HG03432 (cell line): ENCODE results near the gene ZNF675.
A peak's percentile ranks its signal among the peaks of the same experiment; 100 is the strongest.
"Not testable (repeated sequence)": the region's sequence is repeated elsewhere in the genome, so short reads cannot be mapped to it uniquely, and the experiment has no call there.

Source experiments
- ATAC-seq: cut with Tn5 transposase; IDR thresholded peaks from one replicate; pipeline ENCODE4 v1.9.1; 2021; ENCODE audit warnings: mild to moderate bottlenecking, moderate library complexity; ENCODE audit not compliant: unreplicated experiment

Gene ZNF675

DNA sequence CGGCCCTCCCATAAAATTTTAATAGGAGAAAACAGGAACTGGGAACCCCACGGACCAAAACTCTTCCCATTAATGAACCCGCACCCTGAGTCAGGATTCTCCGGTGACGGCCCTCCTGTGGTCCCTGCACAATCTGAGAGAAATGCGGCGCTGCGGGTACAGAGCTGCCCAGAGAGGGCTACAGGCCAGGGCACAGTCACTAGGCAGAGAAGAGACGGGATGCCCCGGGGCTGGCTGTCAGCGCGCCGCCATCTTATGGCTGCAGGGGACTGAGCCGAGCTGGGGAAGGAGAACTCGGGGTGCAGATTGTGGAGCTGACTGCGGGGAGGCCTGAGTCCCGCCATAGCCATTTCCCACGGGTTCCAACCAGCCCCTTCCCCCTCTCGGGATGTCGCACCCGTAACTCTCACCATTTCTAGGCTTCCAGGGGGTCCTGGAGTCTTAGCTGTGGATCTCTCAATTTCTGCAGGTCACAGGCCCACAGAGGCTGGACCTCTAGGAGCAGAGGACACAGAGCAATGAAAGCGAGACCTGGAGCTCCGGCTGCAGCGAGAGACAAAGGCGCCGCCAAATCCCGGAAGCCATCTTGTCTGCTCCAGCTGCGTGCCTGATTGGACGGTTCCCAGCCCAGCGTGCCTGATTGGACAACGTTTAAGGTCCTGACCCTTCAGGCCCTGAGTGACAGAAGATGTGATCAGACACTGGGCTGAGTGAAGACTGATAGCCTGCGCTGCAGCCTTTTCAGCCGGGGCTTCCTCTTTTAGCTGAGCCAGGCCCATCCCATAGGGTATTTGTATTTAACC lies at the start of gene ZNF675:
Gene ZNF675 (minus strand): TSS at position 592 of the 803 bp plus-strand sequence. CDS start 179 bp downstream, at position 413.
- ATAC-seq = peak; percentile 89

DNA sequence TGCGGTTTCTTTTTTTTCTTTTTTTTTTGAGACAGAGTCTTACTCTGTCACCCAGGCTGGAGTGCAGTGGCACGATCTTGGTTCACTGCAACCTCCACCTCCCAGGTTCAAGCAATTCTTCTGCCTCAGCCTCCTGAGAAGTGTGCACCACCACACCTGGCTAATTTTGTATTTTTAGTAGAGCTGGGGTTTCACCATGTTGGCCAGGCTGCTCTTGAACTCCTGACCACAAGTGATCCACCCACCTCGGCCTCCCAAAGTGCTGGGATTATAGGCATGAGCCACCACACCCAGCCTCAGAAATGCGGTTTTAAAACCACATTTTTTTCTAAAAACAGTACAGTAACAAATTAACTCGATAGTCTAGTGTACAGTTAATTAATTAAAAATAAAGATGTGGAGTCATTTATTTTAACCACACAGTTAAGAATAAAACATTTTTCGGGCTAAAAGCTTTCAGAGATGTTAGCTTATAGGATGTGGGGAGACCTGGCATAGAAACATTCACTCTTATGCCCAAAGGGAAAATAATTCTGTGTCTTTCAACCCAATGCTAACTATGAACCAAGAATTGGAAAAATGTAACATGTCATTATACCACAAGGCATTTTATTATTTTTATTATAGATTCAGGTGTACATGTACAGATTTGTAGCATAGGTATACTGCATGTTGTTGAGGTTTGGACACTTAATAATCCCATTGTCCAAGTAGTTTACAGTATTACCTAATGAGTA lies 43.9 kb upstream of the ZNF675 start:
- not testable (repeated sequence) for ATAC-seq

DNA sequence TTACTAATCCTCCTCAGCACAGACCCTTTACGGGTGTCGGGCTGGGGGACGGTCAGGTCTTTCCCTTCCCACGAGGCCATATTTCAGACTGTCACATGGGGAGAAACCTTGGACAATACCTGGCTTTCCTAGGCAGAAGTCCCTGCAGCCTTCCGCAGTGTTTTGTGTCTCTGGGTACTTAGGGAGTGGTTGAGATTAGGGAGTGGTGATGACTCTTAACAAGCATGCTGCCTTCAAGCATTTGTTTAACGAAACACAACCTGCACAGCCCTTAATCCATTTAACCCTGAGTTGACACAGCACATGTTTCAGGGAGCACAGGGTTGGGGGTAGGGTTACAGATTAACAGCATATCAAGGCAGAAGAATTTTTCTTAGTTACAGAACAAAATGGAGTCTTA lies 37.1 kb upstream of the ZNF675 start:
- not testable (repeated sequence) for ATAC-seq

DNA sequence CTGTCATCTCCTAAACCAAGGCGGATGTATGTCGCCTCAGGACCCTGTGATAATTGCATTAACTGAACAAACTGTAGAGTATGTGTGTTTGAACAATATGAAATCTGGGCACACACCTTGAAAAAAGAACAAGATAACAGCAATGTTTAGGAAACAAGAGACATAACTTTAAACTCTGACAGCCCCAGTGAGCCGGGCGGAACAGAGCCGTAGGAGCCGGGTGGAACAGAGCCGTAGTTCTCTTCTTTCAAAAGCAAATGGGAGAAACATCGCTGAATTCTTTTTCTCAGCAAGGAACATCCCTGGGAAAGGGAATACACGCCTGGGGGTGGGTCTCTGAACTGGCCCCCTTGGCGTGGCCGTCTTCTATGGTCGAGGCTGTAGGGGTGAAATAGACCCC lies 31.8 kb upstream of the ZNF675 start:
- ATAC-seq = no peak

DNA sequence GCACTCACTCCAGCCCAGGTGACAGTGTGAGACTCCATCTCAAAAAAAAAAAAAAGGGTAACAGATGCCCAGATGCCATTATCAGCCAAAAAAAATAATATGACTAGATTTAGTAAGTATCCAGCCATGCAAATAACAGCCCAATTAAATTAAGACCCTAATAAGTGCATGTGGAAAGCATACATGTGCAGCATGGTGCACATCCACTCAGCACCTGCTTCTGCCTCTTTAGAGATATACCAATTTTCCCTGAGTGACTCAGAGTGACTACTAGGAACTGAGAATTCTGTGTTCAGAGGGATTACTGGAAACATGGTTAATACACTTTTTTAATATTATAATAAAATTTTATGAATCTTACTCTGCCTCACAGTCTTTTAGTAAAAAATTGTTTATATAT lies 29.8 kb upstream of the ZNF675 start:
- ATAC-seq = no peak

DNA sequence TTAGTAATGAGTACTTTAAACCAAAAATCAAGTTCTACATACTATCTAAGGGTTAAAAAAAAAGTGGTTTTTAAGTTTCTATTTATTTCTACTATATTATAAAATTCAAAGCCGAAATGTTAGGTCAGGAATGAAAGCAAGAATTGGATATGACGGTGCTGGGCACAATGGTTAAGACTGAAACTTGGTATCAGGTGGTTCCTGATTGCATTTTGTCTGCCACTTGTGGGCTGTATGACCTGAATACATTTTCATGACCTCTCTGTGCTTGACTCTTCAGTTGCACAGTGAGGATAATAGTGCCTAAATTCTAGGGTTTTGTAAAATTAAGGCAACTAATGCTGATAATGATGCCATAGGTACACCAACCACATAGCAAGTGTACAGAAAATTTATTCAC lies 22.3 kb upstream of the ZNF675 start:
- no peak for ATAC-seq

DNA sequence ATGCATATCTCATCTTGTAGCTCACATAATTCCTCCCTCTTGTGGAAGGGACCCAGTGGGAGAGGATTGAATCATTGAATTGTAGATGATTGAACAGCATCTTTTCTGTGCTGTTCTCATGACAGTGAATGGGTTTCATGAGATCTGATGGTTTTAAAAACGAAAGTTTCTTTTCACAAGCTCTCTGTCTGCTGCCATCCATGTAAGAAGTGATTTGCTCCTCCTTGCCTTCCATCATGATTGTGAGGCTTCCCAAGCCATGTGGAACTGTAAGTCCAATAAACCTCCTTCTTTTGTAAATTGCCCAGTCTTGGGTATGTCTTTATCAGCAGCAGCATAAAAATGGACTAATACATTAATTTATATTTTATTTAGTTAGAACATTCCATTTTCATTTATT lies 19.6 kb upstream of the ZNF675 start:
- no peak for ATAC-seq

DNA sequence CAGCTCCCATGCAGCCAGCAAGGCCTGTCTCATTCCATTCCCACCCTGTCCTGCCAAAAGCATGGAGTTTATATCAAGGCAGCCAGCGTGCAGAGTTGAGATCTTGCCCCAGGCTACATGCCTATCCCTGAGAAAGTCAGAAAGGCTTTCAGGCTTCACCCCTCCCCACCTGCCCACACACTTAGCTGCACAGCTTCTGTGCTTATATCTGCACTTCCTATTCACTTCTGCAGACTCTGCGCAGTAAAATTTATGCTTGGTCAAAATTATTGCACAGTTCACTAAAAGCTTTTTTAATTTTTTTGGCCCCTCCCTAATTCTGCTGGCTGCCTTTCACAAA lies 12.5 kb upstream of the ZNF675 start:
- no peak for ATAC-seq

DNA sequence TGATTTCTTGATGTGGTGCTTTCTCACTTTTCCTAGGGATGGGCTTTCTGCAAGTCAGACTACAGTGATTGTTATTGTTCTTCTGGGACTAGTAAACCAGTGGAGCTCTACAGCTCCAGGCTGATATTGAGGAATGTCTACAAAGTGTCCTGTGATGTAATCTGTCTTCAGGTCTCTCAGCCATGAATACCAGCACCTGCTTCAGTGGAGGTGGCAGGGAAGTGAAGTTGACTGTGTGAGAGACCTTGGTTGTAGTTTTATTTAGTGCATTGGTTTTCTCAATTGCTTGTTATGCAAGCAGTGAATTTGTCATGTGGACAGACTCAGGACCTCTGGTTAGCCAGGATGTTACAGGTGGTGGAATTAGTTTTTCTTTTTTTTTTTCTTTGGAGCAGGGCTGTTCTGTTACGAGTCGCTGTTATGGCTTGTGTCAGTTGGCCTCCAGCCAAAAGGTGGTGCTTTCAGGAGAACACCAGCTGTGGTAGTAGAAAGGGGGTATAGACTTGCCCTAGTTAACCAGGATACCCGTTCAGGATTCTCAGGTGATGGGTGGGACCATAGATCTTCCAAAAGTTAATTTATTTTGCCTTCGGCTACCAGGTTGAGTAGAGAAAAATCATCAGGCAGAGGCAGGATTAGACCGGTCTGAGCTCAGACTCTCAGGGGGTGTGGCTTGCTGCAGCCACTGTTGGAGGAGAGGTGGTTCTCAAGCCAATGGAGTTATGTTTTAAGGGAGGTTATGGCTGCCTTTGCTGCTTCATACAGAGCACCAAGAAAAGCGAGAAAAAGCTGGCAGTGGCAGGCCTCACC lies 11.9 kb upstream of the ZNF675 start:
- no peak for ATAC-seq

DNA sequence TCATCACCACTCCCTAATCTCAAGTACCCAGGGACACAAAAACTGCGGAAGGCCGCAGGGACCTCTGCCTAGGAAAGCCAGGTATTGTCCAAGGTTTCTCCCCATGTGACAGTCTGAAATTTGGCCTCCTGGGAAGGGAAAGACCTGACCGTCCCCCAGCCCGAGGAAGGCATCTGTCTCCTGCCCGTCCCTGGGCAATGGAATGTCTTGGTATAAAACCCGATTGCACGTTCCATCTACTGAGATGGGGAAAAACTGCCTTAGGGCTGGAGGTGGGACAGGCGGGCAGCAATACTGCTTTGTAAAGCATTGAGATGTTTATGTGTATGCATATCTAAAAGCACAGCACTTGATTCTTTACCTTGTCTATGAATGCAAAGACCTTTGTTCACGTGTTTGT lies 5.9 kb upstream of the ZNF675 start:
- ATAC-seq = not testable (repeated sequence)

DNA sequence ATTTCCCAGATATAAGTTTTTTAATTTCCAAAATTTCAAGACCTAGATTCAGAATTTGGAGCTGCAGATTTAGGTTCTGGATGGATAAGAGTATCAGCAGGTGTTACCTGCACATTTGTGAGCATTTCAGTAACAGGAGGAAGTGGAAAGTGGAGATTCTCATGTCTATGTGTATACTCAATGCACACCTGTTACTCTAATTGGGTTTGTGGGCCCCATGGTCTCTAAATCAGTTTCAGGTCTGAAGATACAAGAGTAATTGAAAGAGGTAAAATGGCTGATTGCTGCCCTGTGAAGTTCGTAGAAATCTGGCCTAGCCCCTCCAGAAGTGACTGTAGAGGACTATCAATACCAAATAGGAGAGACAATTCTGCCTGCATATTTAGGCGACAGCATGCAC lies 13.9 kb downstream of the ZNF675 start:
- no peak for ATAC-seq

DNA sequence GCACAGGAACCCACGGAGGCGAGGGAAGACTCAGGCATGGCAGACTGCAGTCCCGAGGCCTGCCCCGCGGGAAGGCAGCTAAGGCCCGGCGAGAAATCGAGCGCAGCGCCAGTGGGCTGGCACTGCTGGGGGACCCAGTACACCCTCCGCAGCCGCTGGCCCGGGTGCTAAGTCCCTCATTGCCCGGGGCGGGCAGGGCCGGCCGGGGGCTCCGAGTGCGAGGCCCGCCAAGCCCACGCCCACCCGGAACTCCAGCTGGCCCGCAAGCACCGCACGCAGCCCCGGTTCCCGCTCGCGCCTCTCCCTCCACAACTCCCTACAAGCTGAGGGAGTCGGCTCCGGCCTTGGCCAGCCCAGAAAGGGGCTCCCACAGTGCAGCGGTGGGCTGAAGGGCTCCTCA lies 18.4 kb downstream of the ZNF675 start:
- not testable (repeated sequence) for ATAC-seq

DNA sequence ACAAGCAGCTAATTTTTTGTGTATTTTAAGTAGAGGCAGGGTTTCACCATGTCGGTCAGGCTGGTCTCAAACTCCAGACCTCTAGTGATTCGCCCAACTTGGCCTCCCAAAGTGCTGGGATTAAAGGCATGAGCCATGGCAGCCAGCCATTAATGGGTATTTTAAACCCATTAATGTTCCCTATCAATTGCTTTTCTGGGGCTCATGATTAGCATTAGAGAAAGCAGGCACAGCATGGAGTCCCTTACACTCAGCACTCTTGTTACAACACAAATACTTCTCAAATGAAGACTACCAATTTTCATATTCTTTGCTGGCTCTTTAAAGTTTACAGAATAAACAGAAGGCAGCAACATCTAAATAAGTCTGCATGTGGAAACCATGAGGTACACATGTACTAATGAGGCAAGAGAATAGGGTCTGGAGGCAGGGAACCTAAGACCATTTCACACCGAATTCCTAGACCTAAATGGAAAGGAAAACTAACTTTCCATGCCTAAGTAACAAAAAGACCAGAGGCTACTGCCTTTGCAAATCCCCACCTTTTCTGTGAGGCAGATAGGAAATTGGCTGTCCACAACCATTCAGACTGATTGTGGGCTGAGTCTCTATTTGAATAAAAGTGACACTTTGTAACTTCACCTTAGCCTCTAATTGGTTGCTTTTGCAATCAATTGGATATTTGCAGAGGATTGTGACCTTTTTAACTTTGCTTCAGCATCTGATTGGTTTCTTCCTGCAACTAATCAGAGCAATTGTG lies 21.2 kb downstream of the ZNF675 start:
- ATAC-seq = no peak

DNA sequence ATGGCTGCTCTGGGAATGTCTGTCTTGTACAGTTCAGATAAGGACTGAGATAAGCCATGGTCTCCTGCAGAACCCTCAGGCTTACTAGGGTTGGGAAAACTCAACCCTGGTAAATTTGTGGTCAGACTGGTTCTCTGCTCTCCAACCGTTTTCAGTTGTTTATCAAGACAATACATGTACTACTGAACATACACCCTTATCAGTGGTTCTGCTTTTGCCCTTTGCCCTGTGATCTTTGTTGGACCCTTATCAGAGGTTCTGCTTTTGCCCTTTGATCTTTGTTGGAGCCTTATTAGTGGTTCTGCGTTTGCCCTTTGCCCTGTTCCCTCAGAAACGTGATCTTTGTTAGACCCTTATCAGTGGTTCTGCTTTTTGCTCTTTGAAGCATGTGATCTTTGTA lies 37.2 kb downstream of the ZNF675 start:
- not testable (repeated sequence) for ATAC-seq
